SW480 (cell line): ENCODE data around the gene GAS6.

ENCODE experiments used
- DNase-seq: peaks from one replicate; pipeline ENCODE4 v3.0.0-alpha.2; 2016; ENCODE audit warnings: low spot score

Gene GAS6

GRCh38 chr13:113819731-113820715 is 43.9 kb downstream of the GAS6 start:
- DNase-seq = no peak

- no peak for DNase-seq
These were observed 44.5 kb downstream of the GAS6 start for GRCh38 chr13:113819341-113819730.

GRCh38 chr13:113818700-113819295 is 45.1 kb downstream of the GAS6 start:
- no peak for DNase-seq

GRCh38 chr13:113817860-113818691 is 45.8 kb downstream of the GAS6 start:
- no peak for DNase-seq

- DNase-seq = peak; percentile 94
These were observed 46.7 kb downstream of the GAS6 start for GRCh38 chr13:113816946-113817859.

DNA sequence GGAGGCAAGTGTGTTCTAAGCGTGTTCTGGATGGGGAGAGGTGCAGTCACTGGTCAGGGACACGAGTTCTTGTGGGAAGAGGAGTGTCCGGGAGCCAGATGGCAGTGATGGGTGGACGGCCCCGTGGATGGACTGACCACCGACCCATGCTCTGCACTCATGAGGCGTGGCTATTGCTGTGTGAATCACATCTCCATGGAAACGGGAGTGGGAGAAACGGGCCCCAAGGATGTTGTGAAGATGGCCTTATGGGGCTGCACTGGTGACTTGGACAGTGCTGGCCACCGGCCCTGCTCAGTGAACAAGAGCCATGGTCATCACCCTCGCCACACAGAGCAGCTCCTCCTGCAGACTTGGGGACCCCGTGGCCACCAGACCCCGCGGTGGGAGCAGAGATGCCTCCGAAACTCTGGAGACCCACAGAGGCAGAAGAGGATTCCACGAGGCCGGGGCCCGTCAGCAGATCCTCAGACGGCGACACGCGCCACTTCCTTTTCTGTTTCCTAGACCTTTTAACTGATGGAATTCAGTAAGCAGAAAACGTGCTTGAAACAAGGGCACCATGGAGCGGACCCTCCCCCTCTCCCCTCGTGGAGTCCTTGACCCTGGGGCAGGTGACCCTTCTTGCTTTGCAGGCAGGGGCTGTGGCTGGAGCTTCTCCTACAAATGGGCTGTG is 47.5 kb downstream of the GAS6 start:
- DNase-seq = no peak

DNA sequence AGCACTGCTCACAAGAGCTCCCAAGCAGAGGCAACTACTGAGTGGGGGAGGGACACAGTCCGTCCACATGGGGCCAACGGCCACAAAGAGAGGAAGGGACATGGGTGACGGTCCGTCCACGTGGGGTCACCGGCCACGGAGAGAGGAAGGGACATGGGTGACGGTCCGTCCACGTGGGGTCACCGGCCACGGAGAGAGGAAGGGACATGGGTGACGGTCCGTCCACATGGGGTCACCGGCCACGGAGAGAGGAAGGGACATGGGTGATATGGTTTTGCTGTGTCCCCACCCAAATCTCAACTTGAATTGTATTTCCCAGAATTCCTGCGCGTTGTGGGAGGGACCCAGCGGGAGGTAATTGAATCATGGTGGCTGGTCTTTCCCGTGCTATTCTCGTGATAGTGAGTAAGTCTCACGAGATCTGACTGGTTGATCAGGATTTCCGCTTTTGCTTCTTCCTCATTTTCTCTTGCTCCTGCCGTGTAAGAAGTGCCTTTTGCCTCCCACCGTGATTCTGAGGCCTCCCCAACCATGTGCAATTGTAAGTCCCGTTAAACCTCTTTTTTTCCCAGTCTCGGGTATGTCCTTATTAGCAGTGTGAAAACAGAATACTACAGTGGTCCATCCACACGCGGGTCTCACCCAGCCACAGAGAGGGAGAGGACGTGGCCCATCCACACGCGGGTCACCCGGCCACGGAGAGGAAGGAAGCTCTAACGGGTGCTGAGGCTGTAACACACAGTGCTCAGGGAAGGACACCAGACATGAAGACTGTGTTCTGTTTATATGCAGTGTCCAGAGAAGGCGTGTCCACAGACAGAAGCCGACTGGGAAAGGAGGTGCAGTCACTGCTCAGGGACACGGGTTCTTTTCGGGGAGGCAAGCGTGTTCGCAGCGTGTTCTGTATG is 48.5 kb downstream of the GAS6 start:
- no peak for DNase-seq

DNA sequence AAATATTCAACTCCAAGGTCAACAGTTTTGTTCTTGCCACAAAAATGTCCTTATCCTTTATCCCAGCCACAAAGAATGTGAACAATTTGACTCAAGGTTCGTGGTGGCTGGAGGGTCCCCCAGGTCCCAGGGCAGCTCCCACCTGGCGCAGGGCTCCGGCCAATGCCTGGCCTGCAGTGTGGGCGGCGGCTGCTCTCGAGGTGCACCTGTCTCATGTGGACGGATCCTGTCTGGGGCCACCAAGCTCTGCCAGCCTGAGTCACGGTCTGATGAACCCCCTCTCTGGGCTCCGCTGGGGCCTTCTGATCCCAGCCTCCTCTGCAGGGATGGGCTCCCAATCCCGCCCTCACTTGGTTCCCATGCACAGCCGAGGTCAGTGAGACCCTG is 49.4 kb downstream of the GAS6 start:
- DNase-seq = peak; percentile 69

DNA sequence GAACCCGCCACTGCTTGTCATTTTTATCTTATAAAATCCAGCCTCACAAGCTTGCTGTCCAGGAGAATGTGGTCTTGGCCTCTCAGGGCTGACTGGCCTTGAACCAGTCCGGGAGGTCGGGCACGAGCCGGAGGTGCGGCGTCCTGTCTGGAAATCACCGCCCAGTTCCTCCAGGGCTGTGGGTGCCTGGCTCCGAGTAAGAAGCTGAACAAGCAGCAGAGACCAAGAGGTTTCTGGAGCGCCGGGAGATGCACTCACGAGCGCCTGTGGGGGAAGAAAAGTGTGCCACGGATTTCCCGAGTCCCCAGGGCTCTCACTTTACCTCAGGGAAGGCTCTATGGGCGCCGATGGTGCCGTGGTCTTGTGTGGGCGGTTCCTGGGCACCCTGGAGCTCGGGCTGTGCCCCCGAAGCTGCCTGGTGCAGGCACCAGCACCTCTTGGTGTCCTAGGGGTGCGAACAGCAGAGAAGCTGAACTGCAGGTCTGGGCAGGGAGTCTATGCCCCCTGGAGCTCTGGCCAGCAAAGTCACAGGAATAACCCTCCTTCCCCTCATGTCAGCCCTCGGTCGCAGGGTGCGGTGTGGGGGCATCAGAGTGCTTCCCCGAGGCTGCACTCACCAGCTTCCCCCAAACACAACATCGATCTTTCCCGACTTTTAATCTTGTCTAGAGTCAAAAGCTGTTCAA is 50.0 kb downstream of the GAS6 start:
- peak; percentile 34 for DNase-seq

DNA sequence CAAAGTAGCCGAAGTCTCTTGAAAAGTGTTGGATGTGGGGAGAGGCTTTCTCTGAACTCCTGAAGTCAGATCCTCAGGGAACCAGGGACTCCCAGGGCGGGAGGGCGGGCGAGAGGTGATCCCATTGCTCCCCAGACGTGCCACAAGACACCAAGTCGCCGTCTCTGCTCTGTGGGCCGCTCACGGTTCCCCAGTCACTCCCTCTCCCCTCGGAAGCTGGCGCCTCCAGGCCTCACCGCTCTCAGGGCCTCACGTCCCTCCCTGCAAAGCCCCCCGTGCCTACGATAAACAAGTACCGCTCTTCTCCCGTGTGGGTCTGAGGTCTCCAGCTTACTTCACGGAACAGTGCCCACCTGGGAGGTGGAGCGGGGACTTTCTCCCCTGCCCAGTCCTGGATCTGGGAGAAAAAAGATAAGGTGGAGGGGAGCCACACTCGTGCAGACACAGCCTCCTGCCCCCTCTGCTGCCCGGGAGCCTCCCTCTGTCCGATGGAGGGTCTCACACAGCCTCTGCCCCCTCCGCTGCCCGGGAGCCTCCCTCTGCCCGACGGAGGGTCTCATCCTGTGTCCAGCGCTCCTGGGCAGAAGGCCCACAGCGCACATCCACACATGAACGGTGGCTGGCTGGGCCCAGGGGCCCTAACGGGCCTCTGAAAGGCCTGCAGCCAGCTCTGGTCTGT is 50.7 kb downstream of the GAS6 start:
- DNase-seq = no peak

DNA sequence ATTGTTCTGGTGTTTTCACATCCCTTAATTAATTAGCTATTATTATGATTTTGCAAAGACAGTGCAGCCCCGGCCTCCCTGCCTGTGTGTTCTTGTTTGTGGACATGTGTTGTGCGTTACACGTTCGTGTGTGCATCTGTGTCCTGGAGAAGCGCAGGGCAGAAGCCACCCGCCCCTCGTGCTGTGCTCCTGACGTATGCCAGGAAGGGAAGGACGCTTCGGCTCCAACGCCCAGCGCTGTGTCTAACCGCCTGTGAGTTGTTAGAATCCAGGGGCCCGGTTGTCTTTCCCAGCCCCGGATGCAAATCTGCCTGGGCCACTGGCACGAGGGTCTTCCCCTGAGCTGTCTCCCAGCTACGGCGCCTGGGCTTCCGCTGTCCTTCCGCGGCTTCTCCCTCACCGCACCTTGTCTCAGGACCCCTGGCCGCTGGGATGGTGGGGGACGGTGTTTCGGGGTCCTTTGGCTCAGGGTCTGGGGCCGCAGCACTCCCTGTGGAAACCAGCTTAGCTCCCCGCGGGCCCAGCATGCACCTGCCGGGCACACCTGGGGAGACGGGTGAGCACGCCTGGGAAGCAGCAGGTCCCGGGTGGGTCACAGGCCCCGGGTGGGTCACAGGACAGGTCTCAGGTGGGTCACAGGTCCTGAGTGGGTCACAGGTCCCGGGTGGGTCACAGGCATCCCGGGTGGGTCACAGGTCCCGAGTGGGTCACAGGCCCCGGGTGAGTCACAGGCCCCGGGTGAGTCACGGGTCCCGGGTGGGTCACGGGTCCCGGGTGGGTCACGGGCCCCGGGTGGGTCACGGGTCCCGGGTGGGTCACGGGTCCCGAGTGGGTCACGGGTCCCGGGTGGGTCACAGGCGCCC is 51.5 kb downstream of the GAS6 start:
- no peak for DNase-seq

GRCh38 chr13:113811081-113811928 is 52.6 kb downstream of the GAS6 start:
- no peak for DNase-seq

GRCh38 chr13:113810640-113811039 is 53.2 kb downstream of the GAS6 start:
- DNase-seq = no peak

DNA sequence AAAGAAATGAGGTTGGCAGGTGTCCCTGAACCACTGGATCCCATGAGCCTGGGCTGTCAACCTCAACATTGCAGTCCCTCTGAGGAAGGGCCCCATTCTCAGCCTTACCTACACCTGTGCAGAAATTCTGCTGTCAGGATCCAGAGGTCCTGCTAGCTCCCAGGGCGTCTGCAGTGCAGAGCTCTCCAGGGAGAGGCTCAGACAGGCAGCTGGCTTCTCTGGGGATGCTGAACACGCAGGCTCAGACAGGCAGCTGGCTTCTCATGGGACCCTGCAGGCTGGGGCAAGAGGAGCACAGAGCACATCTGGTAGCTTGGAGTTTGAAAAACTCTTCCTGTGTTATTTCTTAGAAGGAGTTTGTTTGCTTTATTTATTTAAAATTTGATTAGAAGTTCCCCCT is 53.9 kb downstream of the GAS6 start:
- no peak for DNase-seq

DNA sequence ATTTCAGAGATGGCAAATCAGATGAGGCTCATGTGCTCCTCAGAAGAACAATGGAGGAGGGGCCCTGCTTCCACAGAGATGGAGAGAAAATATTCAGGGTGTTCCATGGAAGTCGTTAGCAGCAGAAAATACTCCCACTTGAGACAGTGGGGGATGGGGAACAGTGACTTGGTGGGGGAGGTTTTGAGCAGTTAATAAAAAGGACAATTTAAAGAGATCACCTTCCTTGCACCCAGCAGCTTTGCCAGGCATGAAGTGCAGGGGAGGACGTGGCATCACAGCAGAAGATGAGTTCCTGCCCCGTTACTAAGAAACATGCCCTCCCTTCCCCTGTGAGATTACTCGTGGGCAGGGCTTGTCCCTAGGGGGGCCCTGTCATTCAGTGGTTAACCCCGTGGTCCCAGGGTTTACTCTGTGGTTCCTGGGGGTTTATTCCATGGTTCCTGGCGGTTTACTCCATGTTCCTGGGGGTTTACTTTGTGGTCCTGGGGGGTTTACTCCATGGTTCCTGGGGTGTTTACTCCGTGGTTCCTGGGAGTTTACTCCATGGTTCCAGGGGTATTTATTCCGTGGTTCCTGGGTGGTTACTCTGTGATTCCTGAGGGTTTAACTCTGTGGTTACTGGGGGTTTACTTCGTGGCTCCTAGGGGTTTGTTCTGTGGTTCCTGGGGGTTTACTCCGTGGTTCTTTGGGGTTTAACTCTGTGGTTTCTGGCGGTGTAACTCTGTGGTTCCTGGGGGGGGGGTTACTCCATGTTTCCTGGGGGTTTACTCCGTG is 55.6 kb downstream of the GAS6 start:
- no peak for DNase-seq

- no peak for DNase-seq
These were observed 57.4 kb downstream of the GAS6 start for GRCh38 chr13:113806526-113806925.
